Immature natural killer cell (primary cell): ENCODE measurements around the gene SMARCA5. TPM values are rescaled to one million over a fixed set of nuclear protein-coding genes. Genes with fewer than 3 reads are reported as not detected.
"Not testable (repeated sequence)": the region's sequence is repeated elsewhere in the genome, so short reads cannot be mapped to it uniquely, and the experiment has no call there.

Experiments
- DNase-seq, 3 donors: peaks; one replicate each; pipeline ENCODE4 v3.0.0; 2022; ENCODE audit warnings: mixed read lengths in 1 of 3
- H3K27ac Mint-ChIP-seq, 6 donors: one replicate each; pipeline ENCODE4 v1.8.0; 2020; ENCODE audit warnings: mixed read lengths in 6 of 6, mild to moderate bottlenecking in 5 of 6, inconsistent platforms in 4 of 6, moderate library complexity in 3 of 6
- H3K27me3 Mint-ChIP-seq, 3 donors: one replicate each; pipeline ENCODE4 v1.8.0; 2020 to 2021; ENCODE audit warnings: low read depth in 3 of 3, mild to moderate bottlenecking in 3 of 3, mixed read lengths in 3 of 3, moderate library complexity in 3 of 3, inconsistent platforms in 1 of 3
- H3K36me3 Mint-ChIP-seq, 3 donors: one replicate each; pipeline ENCODE4 v1.8.0; 2020; ENCODE audit warnings: mixed read lengths in 3 of 3, inconsistent platforms in 2 of 3, mild to moderate bottlenecking in 2 of 3
- H3K4me1 Mint-ChIP-seq, 2 donors: one replicate each; pipeline ENCODE4 v1.8.0; 2020; ENCODE audit warnings: inconsistent platforms in 2 of 2, mild to moderate bottlenecking in 2 of 2, mixed read lengths in 2 of 2, moderate library complexity in 1 of 2
- H3K4me3 Mint-ChIP-seq, 5 donors: one replicate each; pipeline ENCODE4 v1.8.0; 2020; ENCODE audit warnings: mild to moderate bottlenecking in 5 of 5, mixed read lengths in 5 of 5, inconsistent platforms in 3 of 5, moderate library complexity in 3 of 5
- H3K9me3 Mint-ChIP-seq, 6 donors: one replicate each; pipeline ENCODE4 v1.8.0; 2020; ENCODE audit warnings: mild to moderate bottlenecking in 6 of 6, mixed read lengths in 6 of 6, inconsistent platforms in 4 of 6, moderate library complexity in 3 of 6
- polyA plus RNA-seq, 3 donors: library from polyadenylated mRNA; unstranded; fragments of 300-500 nt; fragmentation: Illumina TruSeq; gene quantifications; one replicate each; pipeline ENCODE4 v1.2.3, GENCODE V29; 2021

The SMARCA5 gene
- polyA plus RNA-seq, 3 donors from 2014 or later, result 18.7 to 34.9 (median 20.1) TPM

- Mint-ChIP-seq H3K36me3 (peaks cover 0 to 6% (median 0%) of the 10 kb centered on the region in 3 donors), H3K9me3 (peaks cover 0 to 1% (median 0%) of the 10 kb centered on the region in 6 donors), H3K4me3 (peak overlapping the region; percentile 96 to 100 (median 99)), H3K4me1 (peaks cover 44 to 62% of the 10 kb centered on the region in 2 donors), H3K27me3 (peaks cover 20 to 28% (median 27%) of the 10 kb centered on the region in 3 donors), H3K27ac (peak overlapping the region; percentile 98 to 100 (median 100))
- DNase-seq, result no peak
Observed at GRCh38 chr4:143514169-143514495, 630 bp downstream of the SMARCA5 start.

DNA sequence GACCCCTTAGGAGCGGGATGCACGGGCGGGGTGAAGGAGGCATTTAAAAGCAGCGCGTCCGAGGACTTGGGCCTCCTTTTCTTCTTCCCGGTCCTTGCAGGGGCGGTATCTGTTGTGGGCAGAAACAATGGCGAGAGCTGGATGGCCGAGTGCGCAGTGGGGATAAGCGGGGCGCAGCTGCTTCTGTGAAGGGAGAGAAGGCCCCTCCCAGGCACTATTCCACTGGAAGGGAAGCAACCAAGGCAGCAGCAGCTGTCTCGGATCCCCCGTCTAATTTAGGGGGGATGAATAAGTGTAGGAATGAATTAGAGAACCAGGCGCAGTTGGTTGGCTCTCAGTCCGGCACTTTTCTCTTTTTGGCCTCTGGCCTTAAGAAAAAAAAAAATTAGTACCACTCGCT is 995 bp downstream of the SMARCA5 start:
- Mint-ChIP-seq H3K4me3 (peak overlapping the region; percentile 96 to 100 (median 99)), H3K4me1 (peaks cover 48 to 66% of the 10 kb centered on the region in 2 donors), H3K36me3 (peaks cover 0 to 8% (median under 1%) of the 10 kb centered on the region in 3 donors), H3K9me3 (peaks cover 0 to 1% (median 0%) of the 10 kb centered on the region in 6 donors), H3K27ac (peak overlapping the region; percentile 98 to 100 (median 100)), H3K27me3 (peaks cover 20 to 28% (median 27%) of the 10 kb centered on the region in 3 donors)
- DNase-seq, result peak in 2 of 3 donors; percentile 3 to 7

- peaks cover 52 to 70% of the 10 kb centered on the region in 2 donors for H3K4me1 Mint-ChIP-seq
- DNase-seq, result no peak
Observed at GRCh38 chr4:143514901-143515300, 1.4 kb downstream of the SMARCA5 start.

DNA sequence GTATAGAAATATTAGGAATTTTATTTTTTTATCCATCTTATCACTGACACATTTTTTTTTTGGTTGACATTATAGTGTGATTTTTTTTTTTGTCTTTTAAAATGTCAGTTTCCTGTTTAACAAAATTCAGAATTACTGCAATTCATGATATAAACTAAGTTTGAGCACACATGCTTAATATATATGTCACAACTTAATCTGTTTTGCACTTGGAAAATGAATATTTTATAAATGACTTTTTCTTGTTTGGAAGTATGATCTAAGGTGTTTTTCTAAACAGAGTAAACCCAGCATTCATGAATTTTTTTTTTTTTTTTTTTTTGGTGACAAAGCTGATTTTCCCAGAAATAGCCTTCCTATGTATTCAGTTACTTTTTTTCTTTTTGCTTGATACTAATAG is 2.4 kb downstream of the SMARCA5 start:
- H3K36me3 Mint-ChIP-seq, result peaks cover 0 to 12% (median 6%) of the 10 kb centered on the region in 3 donors
- DNase-seq, result no peak
- peak overlapping the region; percentile 54 to 100 (median 70) for H3K4me3 Mint-ChIP-seq
- H3K4me1 Mint-ChIP-seq, result peaks cover 57 to 80% of the 10 kb centered on the region in 2 donors
- H3K27ac Mint-ChIP-seq, result peak overlapping the region; percentile 44 to 98 (median 84)
- H3K27me3 Mint-ChIP-seq, result peaks cover 20 to 28% (median 27%) of the 10 kb centered on the region in 3 donors
- no peaks in the 10 kb centered on the region for H3K9me3 Mint-ChIP-seq

More at GRCh38 chr4:143514901-143515300, 1.4 kb downstream of the SMARCA5 start:
- Mint-ChIP-seq H3K27me3 (peaks cover 20 to 28% (median 27%) of the 10 kb centered on the region in 3 donors), H3K4me3 (peak overlapping the region; percentile 96 to 100 (median 99)), H3K9me3 (peaks cover 0 to 1% (median 0%) of the 10 kb centered on the region in 6 donors), H3K27ac (peak overlapping the region; percentile 98 to 100 (median 100)), H3K36me3 (peaks cover 0 to 12% (median 4%) of the 10 kb centered on the region in 3 donors)

- H3K9me3 Mint-ChIP-seq, result no peaks in the 10 kb centered on the region
- DNase-seq, result no peak
- H3K27me3 Mint-ChIP-seq, result peaks cover 16 to 25% (median 18%) of the 10 kb centered on the region in 3 donors
- H3K36me3 Mint-ChIP-seq, result peaks cover 0 to 18% (median 10%) of the 10 kb centered on the region in 3 donors
- H3K4me3 Mint-ChIP-seq, result no peak overlapping the region
- peaks cover 61 to 84% of the 10 kb centered on the region in 2 donors for H3K4me1 Mint-ChIP-seq
- peak overlapping the region in 3 of 6 donors; percentile 9 to 23 (median 17) for H3K27ac Mint-ChIP-seq
Observed at GRCh38 chr4:143517764-143518163, 4.3 kb downstream of the SMARCA5 start.

DNA sequence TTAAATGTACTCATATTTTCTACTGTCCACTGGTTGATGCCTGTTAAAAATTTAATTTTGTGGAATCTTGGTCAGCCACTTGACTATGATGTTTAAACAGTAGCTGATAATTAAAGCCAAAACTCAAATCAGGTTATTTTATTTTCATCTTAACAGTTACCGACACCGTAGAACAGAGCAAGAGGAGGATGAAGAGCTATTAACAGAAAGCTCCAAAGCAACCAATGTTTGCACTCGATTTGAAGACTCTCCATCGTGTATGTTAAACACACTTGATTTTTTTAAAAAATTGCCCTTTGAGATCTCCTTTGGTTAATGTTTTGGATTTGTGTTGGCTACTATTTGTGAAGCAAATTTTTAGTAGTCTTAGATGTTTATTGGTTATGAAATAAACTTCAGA is 10.7 kb downstream of the SMARCA5 start:
- no peak overlapping the region for H3K27ac Mint-ChIP-seq
- H3K4me3 Mint-ChIP-seq, result no peak overlapping the region
- no peaks in the 10 kb centered on the region for H3K9me3 Mint-ChIP-seq
- peaks cover 0 to 3% (median 0%) of the 10 kb centered on the region in 3 donors for H3K27me3 Mint-ChIP-seq
- no peak for DNase-seq
- H3K4me1 Mint-ChIP-seq, result peaks cover 19 to 63% of the 10 kb centered on the region in 2 donors
- peaks cover 8 to 52% (median 30%) of the 10 kb centered on the region in 3 donors for H3K36me3 Mint-ChIP-seq

DNA sequence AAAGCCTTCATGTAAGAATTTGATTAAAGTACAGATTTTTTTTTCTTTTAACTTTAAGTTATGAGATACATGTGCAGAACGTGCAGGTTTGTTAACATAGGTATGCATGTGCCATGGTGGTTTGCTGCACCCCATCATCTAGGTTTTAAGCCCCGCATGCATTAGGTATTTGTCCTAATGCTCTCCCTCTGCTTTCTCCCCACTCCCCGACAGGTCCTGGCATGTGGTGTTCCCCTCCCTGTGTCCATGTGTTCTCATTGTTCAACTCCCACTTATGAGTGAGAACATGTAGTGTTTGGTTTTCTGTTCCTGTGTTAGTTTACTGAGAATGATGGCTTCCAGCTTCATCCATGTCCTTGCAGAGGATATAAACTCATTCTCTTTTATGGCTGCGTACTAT is 14.5 kb downstream of the SMARCA5 start:
- Mint-ChIP-seq H3K4me1 (peaks cover 3 to 48% of the 10 kb centered on the region in 2 donors), H3K27ac (peak overlapping the region in 1 of 6 donors; percentile 1), H3K36me3 (peaks cover 21 to 62% (median 35%) of the 10 kb centered on the region in 3 donors)
- not testable (repeated sequence) for H3K4me3 Mint-ChIP-seq, H3K27me3 Mint-ChIP-seq, DNase-seq, H3K9me3 Mint-ChIP-seq

DNA sequence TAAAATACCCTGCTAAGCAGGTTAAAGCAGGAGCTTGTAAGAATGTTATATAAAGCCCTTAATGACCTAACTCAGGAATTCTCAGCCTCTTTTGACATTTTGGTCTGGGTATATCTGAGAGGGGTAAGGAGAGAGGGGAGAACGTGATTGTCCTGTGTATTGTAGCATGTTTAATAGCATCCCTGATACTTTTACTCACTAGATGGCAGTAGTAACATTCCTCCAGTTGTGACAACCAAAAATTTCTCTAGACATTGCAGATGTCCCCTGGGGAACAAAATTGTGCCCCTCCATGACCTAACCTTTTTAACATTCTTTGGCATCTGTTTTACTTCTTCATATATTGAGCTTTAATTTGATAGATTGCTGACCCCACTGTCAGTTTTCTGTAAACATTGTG is 17.9 kb downstream of the SMARCA5 start:
- H3K27ac Mint-ChIP-seq, result peak overlapping the region in 2 of 6 donors; percentile 34 to 50
- H3K36me3 Mint-ChIP-seq, result peaks cover 17 to 61% (median 44%) of the 10 kb centered on the region in 3 donors
- no peak for DNase-seq

DNA sequence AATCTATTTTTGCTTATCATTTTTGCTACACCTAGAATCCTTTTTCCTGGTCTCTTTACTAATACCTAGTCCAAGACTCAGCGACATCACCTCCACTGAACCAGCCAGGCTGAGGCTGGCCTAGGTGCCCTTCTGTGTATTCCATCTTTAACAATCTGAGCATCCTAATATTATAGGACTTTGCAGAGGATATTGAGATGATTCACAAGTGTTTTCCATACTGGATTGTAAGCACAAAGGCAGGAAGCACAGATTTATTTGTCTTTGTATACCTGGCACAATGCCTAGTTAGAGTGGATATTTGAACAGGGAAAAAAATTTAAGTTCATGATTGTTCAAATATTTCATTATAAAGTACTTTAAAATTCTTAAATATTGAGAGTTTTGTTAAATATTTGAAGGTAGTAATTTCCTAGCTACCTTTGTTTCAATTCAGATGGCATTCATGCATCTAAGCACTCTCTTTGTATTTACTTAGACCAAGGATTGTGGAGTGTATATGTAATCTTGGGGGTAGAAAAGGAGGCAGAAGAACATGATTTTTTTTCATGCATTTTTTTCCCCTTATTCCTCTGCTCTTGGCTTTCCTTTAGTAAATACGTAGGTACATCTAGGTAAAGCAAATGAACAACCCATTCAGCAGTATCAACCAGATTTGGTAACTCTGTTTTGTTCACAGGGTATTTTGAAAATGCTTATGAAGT is 18.4 kb downstream of the SMARCA5 start:
- H3K27me3 Mint-ChIP-seq, result no peaks in the 10 kb centered on the region
- H3K9me3 Mint-ChIP-seq, result no peaks in the 10 kb centered on the region
- no peak overlapping the region for H3K27ac Mint-ChIP-seq
- H3K4me1 Mint-ChIP-seq, result peaks cover 3 to 18% of the 10 kb centered on the region in 2 donors
- no peak for DNase-seq
- no peak overlapping the region for H3K4me3 Mint-ChIP-seq
- H3K36me3 Mint-ChIP-seq, result peaks cover 17 to 61% (median 47%) of the 10 kb centered on the region in 3 donors

More for the DNA sequence above, 17.9 kb downstream of the SMARCA5 start:
- peaks cover 0 to 3% (median 0%) of the 10 kb centered on the region in 3 donors for H3K27me3 Mint-ChIP-seq
- H3K9me3 Mint-ChIP-seq, result no peaks in the 10 kb centered on the region
- peaks cover 3 to 24% of the 10 kb centered on the region in 2 donors for H3K4me1 Mint-ChIP-seq
- H3K4me3 Mint-ChIP-seq, result no peak overlapping the region

DNA sequence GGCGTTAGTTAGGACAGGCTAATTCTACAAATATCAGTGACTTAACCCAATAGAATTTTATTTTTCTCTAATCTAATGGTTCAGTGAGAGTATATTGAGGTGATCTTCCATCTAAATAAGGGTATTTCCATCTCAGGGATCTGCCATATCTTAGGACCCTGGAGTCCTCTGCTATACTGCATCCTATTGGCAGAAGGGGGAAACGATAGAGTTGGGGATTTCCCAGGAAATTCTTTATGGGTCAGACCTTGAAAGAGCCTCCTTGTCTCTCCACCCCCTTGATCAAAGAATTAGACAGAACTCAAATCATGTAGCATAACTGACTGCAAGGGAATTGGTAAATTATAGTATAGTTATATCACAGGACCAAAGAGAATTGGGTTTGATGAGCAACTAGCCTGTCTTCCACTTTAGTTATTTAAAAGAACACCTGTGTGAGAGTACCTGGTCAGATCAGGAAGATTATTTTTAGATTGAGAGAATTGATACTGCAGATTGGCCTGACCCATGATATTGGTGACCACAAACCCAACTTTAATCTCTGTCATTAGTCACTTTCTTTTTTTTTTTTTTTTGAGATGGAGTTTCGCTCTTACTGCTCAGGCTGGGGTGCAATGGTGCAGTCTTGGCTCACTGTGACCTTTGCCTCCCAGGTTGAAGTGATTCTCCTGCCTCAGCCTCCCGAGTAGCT is 25.6 kb downstream of the SMARCA5 start:
- Mint-ChIP-seq H3K4me1 (peaks cover 0 to 10% of the 10 kb centered on the region in 2 donors), H3K9me3 (no peaks in the 10 kb centered on the region), H3K27me3 (peaks cover 0 to 2% (median 0%) of the 10 kb centered on the region in 3 donors), H3K36me3 (peaks cover 31 to 70% (median 66%) of the 10 kb centered on the region in 3 donors), H3K27ac (peak overlapping the region in 3 of 6 donors; percentile 18 to 51 (median 28)), H3K4me3 (no peak overlapping the region)
- no peak for DNase-seq

DNA sequence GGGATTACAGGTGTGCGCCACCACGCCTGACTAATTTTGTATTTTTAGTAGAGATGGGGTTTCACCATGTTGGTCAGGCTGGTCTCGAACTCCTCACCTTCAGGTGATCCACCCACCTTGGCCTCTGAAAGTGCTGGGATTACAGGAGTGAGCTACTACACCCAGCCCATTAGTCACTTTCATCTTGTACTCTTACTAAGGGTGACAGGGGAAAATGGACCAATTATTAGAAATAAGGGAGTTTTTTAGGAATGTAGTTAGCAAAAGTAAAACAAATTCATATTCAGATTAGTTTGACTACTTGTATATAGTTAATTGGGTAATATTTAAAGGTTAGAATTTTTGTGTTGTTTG is 26.1 kb downstream of the SMARCA5 start:
- Mint-ChIP-seq H3K4me3 (no peak overlapping the region), H3K27me3 (peaks cover 0 to 2% (median 0%) of the 10 kb centered on the region in 3 donors), H3K4me1 (peaks cover 0 to 10% of the 10 kb centered on the region in 2 donors), H3K36me3 (peaks cover 36 to 72% (median 67%) of the 10 kb centered on the region in 3 donors), H3K9me3 (no peaks in the 10 kb centered on the region), H3K27ac (no peak overlapping the region)
- no peak for DNase-seq

- Mint-ChIP-seq H3K27me3 (peaks cover 0 to 2% (median 0%) of the 10 kb centered on the region in 3 donors), H3K36me3 (peaks cover 15 to 56% (median 28%) of the 10 kb centered on the region in 3 donors), H3K27ac (peak overlapping the region in 1 of 6 donors; percentile 35), H3K9me3 (no peaks in the 10 kb centered on the region), H3K4me3 (no peak overlapping the region), H3K4me1 (peaks cover 5 to 23% of the 10 kb centered on the region in 2 donors)
- no peak for DNase-seq
Observed at GRCh38 chr4:143549928-143550327, 36.4 kb downstream of the SMARCA5 start.

GRCh38 chr4:143554728-143555597 is 41.5 kb downstream of the SMARCA5 start:
- H3K4me3 Mint-ChIP-seq, result no peak overlapping the region
- H3K4me1 Mint-ChIP-seq, result peaks cover 21 to 30% of the 10 kb centered on the region in 2 donors
- H3K27me3 Mint-ChIP-seq, result peaks cover 2 to 9% (median 8%) of the 10 kb centered on the region in 3 donors
- no peak for DNase-seq
- peaks cover 4 to 21% (median 10%) of the 10 kb centered on the region in 3 donors for H3K36me3 Mint-ChIP-seq
- peak overlapping the region in 2 of 6 donors; percentile 4 to 73 for H3K27ac Mint-ChIP-seq
- H3K9me3 Mint-ChIP-seq, result no peaks in the 10 kb centered on the region
